Upper lobe of right lung (tissue), 1 donor: ENCODE data around the gene ZBTB16. TPM values are rescaled to one million over a fixed set of nuclear protein-coding genes. Genes with fewer than 3 reads are reported as not detected.

Experiments
- ATAC-seq: fragments of 200-7000 bp; cut with Tn5 transposase; one replicate; pipeline ENCODE4 v1.9.1; 2020; ENCODE audit warnings: mild to moderate bottlenecking, moderate library complexity
- DNase-seq: peaks from one replicate; pipeline ENCODE4 v3.0.0-alpha.2; 2020
- H3K27ac ChIP-seq: fragments of 200-600 bp; one replicate; pipeline ENCODE4 v1.8.0; 2022
- H3K27me3 ChIP-seq: fragments of 200-600 bp; one replicate; pipeline ENCODE4 v1.8.0; 2022; ENCODE audit warnings: mild to moderate bottlenecking
- H3K36me3 ChIP-seq: fragments of 200-600 bp; one replicate; pipeline ENCODE4 v1.8.0; 2022
- H3K4me1 ChIP-seq: fragments of 200-600 bp; one replicate; pipeline ENCODE4 v1.8.0; 2022
- H3K4me3 ChIP-seq: fragments of 200-600 bp; one replicate; pipeline ENCODE4 v1.8.0; 2022; ENCODE audit warnings: mild to moderate bottlenecking
- H3K9me3 ChIP-seq: fragments of 200-600 bp; one replicate; pipeline ENCODE4 v1.8.0; 2022
- CTCF ChIP-seq: fragments of 200-600 bp; IDR thresholded peaks from one replicate; pipeline ENCODE4 v1.8.0; 2022; ENCODE audit warnings: antibody characterized with exemption
- intact Hi-C: fragments of 100-400 bp; cut with DNase I; formaldehyde crosslinking; loops from one replicate; pipeline ENCODE4 v1.11.0; 2022
- total RNA-seq: library from RNA; stranded (reverse); fragmentation: NEBNext Ultra II Directional; extraction: Animal tissue kit (Norgen Biotek cat#: 25700); gene quantifications from one replicate; pipeline ENCODE4 v1.2.1, GENCODE V29; 2021
- donor health status: DM: no; HTN: yes; CAD: no; lungs with severe emphysema.

Gene ZBTB16
- total RNA-seq, 1 donor from 2014 or later = 221 TPM

GRCh38 chr11:114179234-114179941, 119.9 kb downstream of the ZBTB16 start:
- peak; percentile 87 for ATAC-seq
- Histone ChIP-seq H3K36me3 (no peaks in the 10 kb centered on the region), H3K9me3 (no peaks in the 10 kb centered on the region), H3K27ac (peak overlapping the region; percentile 96), H3K4me1 (peaks cover 91% of the 10 kb centered on the region), H3K27me3 (no peaks in the 10 kb centered on the region), H3K4me3 (peak overlapping the region; percentile 51)
- intact Hi-C loops = no loop called here
- no peak for TF ChIP-seq CTCF
- peak; percentile 80 for DNase-seq

- ATAC-seq (peak; percentile 72), DNase-seq (peak; percentile 77)
- H3K9me3 ChIP-seq = no peaks in the 10 kb centered on the region
- H3K4me3 ChIP-seq = peak overlapping the region; percentile 51
- peak; percentile 55 for TF ChIP-seq CTCF
- H3K36me3 ChIP-seq = peaks cover 6% of the 10 kb centered on the region
- H3K27ac ChIP-seq = peak overlapping the region; percentile 96
- intact Hi-C loops = loop anchor here (10.0 kb wide), 1 partner anchor 116 kb away; no protein-coding TSS in a partner anchor
- peaks cover 80% of the 10 kb centered on the region for H3K4me1 ChIP-seq
- H3K27me3 ChIP-seq = no peaks in the 10 kb centered on the region
Observed at GRCh38 chr11:114180301-114181055, 121.0 kb downstream of the ZBTB16 start.

- Histone ChIP-seq H3K27me3 (no peaks in the 10 kb centered on the region), H3K9me3 (no peaks in the 10 kb centered on the region), H3K27ac (peak overlapping the region; percentile 96), H3K4me1 (peaks cover 74% of the 10 kb centered on the region), H3K36me3 (peaks cover 6% of the 10 kb centered on the region), H3K4me3 (peak overlapping the region; percentile 51)
- intact Hi-C loops = loop anchor here (10.0 kb wide), 1 partner anchor 116 kb away; no protein-coding TSS in a partner anchor
- no peak for ATAC-seq
- DNase-seq = no peak
- no peak for TF ChIP-seq CTCF
Observed at GRCh38 chr11:114181195-114181594, 121.7 kb downstream of the ZBTB16 start.

- no peak overlapping the region for H3K4me3 ChIP-seq
- H3K27ac ChIP-seq = peak overlapping the region; percentile 96
- no peak for ATAC-seq
- no peaks in the 10 kb centered on the region for H3K9me3 ChIP-seq
- H3K27me3 ChIP-seq = no peaks in the 10 kb centered on the region
- H3K4me1 ChIP-seq = peaks cover 68% of the 10 kb centered on the region
- TF ChIP-seq CTCF = no peak
- no peak for DNase-seq
- intact Hi-C loops = loop anchor here (10.0 kb wide), 1 partner anchor 117 kb away; no protein-coding TSS in a partner anchor
- peaks cover 8% of the 10 kb centered on the region for H3K36me3 ChIP-seq
Observed at GRCh38 chr11:114181752-114182151, 122.2 kb downstream of the ZBTB16 start.

- H3K4me1 ChIP-seq = peaks cover 60% of the 10 kb centered on the region
- no peak for TF ChIP-seq CTCF
- DNase-seq = no peak
- intact Hi-C loops = loop anchor here (10.0 kb wide), 1 partner anchor 118 kb away; no protein-coding TSS in a partner anchor
- H3K27me3 ChIP-seq = no peaks in the 10 kb centered on the region
- H3K36me3 ChIP-seq = peaks cover 16% of the 10 kb centered on the region
- no peaks in the 10 kb centered on the region for H3K9me3 ChIP-seq
- H3K4me3 ChIP-seq = no peak overlapping the region
- peak overlapping the region; percentile 96 for H3K27ac ChIP-seq
- no peak for ATAC-seq
Observed at GRCh38 chr11:114182471-114183043, 123.0 kb downstream of the ZBTB16 start.
